SU-DHL-6 (cell line): ENCODE data around the gene CLTA.

Source experiments
- H2AFZ ChIP-seq: fragments of 200-600 bp; sonication (generic); 2 replicates; pipeline ENCODE4 v1.6.1; 2014; ENCODE audit warnings: low read depth, mild to moderate bottlenecking, moderate library complexity, mixed read lengths, antibody characterized with exemption, low read length; ENCODE audit not compliant: severe bottlenecking
- H3F3A ChIP-seq: fragments of 200-600 bp; shearing (Covaris generic); 2 replicates; pipeline ENCODE4 v1.6.0; 2016; ENCODE audit warnings: antibody characterized with exemption, mild to moderate bottlenecking; ENCODE audit not compliant: insufficient read depth
- H3K27ac ChIP-seq: fragments of 200-600 bp; sonication (generic); 2 replicates; pipeline ENCODE4 v1.5.1; 2016; ENCODE audit warnings: low read depth, mild to moderate bottlenecking, low read length, moderate library complexity, mixed read lengths
- H3K27me3 ChIP-seq: fragments of 200-600 bp; sonication (generic), shearing (Covaris generic); 2 replicates; pipeline ENCODE4 v1.6.0; 2014; ENCODE audit warnings: mild to moderate bottlenecking, low read length
- H3K36me3 ChIP-seq: fragments of 200-600 bp; sonication (generic); 2 replicates; pipeline ENCODE4 v1.6.1; 2014; ENCODE audit warnings: mild to moderate bottlenecking, low read length, mixed read lengths
- H3K4me2 ChIP-seq: fragments of 300-600, 200-600 bp; shearing (Covaris generic), sonication (generic); 2 replicates; pipeline ENCODE4 v1.6.0; 2014; ENCODE audit warnings: low read length, low read depth, mild to moderate bottlenecking; ENCODE audit not compliant: poor library complexity, severe bottlenecking
- H3K4me3 ChIP-seq: fragments of 200-600 bp; sonication (generic); 2 replicates; pipeline ENCODE4 v1.5.1; 2014; ENCODE audit warnings: antibody characterized with exemption, low read length, mild to moderate bottlenecking, mixed read lengths; ENCODE audit not compliant: insufficient read depth, poor library complexity, severe bottlenecking
- H3K79me2 ChIP-seq: fragments of 200-600 bp; sonication (generic); 2 replicates; pipeline ENCODE4 v1.6.1; 2014; ENCODE audit warnings: mild to moderate bottlenecking, low read length, moderate library complexity; ENCODE audit not compliant: insufficient read depth
- H3K9ac ChIP-seq: fragments of 200-600 bp; sonication (generic); 2 replicates; pipeline ENCODE4 v1.7.0; 2014; ENCODE audit warnings: mild to moderate bottlenecking, low read length
- H3K9me2 ChIP-seq: fragments of 200-600 bp; sonication (generic); replicated peaks from 2 replicates; pipeline ENCODE4 v1.6.1; 2014; ENCODE audit warnings: low read length; ENCODE audit not compliant: insufficient read depth
- H3K9me3 ChIP-seq: fragments of 200-600 bp; sonication (generic); 2 replicates; pipeline ENCODE4 v1.6.1; 2014; ENCODE audit warnings: low read length, mixed read lengths; ENCODE audit not compliant: insufficient read depth
- H4K20me1 ChIP-seq: fragments of 200-600 bp; sonication (generic); 2 replicates; pipeline ENCODE4 v1.6.1; 2014; ENCODE audit warnings: low read depth, mild to moderate bottlenecking, antibody characterized with exemption, low read length, moderate library complexity, mixed read lengths
- EZH2phosphoT487 ChIP-seq: fragments of 200-600 bp; sonication (generic), shearing (Covaris generic); conservative IDR thresholded peaks from 2 replicates; pipeline ENCODE4 v1.6.1; 2018; ENCODE audit warnings: mild to moderate bottlenecking, antibody characterized with exemption, low read length, moderate library complexity, mixed read lengths
- TF ChIP-seq, protein P1 (sequence below): fragments of 200-600 bp; sonication (generic); IDR thresholded peaks from one replicate; pipeline ENCODE4 v1.5.1; 2017; ENCODE audit warnings: antibody characterized with exemption, mild to moderate bottlenecking, low read length, moderate library complexity; ENCODE audit not compliant: insufficient read depth, poor library complexity, severe bottlenecking

CLTA gene

GRCh38 chr9:36211510-36211909 lies 20.8 kb downstream of the CLTA start:
- Histone ChIP-seq H2AFZ (no peak overlapping the region), H3K9me3 (no peaks in the 10 kb centered on the region), H3K36me3 (peaks cover 56% of the 10 kb centered on the region), H3F3A (peaks cover 30% of the 10 kb centered on the region), H3K9me2 (no peaks in the 10 kb centered on the region), H3K27me3 (no peaks in the 10 kb centered on the region), H3K4me2 (no peak overlapping the region), H3K79me2 (peaks cover 65% of the 10 kb centered on the region), H3K27ac (no peak overlapping the region), H3K4me3 (no peak overlapping the region), H4K20me1 (peaks cover 26% of the 10 kb centered on the region), H3K9ac (no peak overlapping the region)
- TF ChIP-seq EZH2phosphoT487 = no peak
- TF ChIP-seq, protein P1, sequence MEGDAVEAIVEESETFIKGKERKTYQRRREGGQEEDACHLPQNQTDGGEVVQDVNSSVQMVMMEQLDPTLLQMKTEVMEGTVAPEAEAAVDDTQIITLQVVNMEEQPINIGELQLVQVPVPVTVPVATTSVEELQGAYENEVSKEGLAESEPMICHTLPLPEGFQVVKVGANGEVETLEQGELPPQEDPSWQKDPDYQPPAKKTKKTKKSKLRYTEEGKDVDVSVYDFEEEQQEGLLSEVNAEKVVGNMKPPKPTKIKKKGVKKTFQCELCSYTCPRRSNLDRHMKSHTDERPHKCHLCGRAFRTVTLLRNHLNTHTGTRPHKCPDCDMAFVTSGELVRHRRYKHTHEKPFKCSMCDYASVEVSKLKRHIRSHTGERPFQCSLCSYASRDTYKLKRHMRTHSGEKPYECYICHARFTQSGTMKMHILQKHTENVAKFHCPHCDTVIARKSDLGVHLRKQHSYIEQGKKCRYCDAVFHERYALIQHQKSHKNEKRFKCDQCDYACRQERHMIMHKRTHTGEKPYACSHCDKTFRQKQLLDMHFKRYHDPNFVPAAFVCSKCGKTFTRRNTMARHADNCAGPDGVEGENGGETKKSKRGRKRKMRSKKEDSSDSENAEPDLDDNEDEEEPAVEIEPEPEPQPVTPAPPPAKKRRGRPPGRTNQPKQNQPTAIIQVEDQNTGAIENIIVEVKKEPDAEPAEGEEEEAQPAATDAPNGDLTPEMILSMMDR = no peak

DNA sequence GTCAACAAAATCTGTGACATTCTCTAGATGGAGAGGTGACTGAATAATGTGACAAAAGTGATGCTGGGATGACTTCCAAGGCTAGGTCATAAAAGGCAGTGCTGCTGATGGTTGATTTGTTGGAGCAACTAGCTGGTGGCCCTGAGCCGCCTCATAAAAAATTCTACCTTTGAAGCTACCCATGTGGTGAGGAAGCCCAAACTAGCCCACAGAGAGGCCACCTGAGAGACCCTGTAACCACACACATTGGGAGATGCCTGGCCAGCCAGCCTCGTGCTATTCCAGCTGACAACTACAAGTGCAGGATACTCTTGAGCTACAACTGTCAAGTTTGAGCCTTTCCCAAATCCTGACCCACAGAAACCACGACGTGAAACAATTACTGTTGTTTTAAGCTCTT lies 22.7 kb downstream of the CLTA start:
- Histone ChIP-seq H3K36me3 (peaks cover 55% of the 10 kb centered on the region), H4K20me1 (peaks cover 22% of the 10 kb centered on the region), H3K27ac (no peak overlapping the region), H3K9me2 (no peaks in the 10 kb centered on the region), H3F3A (peaks cover 32% of the 10 kb centered on the region), H2AFZ (no peak overlapping the region), H3K9me3 (no peaks in the 10 kb centered on the region), H3K9ac (no peak overlapping the region), H3K27me3 (no peaks in the 10 kb centered on the region), H3K4me2 (no peak overlapping the region), H3K79me2 (peaks cover 46% of the 10 kb centered on the region), H3K4me3 (no peak overlapping the region)
- TF ChIP-seq, protein P1 = no peak
- no peak for TF ChIP-seq EZH2phosphoT487

- H3K4me3 ChIP-seq = no peak overlapping the region
- peaks cover 54% of the 10 kb centered on the region for H3K36me3 ChIP-seq
- peaks cover 40% of the 10 kb centered on the region for H3K79me2 ChIP-seq
- no peak overlapping the region for H2AFZ ChIP-seq
- H3K9ac ChIP-seq = no peak overlapping the region
- H3K9me3 ChIP-seq = no peaks in the 10 kb centered on the region
- no peak overlapping the region for H3K27ac ChIP-seq
- H3K9me2 ChIP-seq = no peaks in the 10 kb centered on the region
- H3K27me3 ChIP-seq = no peaks in the 10 kb centered on the region
- peaks cover 32% of the 10 kb centered on the region for H3F3A ChIP-seq
- no peak for TF ChIP-seq EZH2phosphoT487
- TF ChIP-seq, protein P1 = no peak
- H3K4me2 ChIP-seq = no peak overlapping the region
- H4K20me1 ChIP-seq = peaks cover 17% of the 10 kb centered on the region
Measured at GRCh38 chr9:36213989-36214388, 23.3 kb downstream of the CLTA start.
